OCI-LY7 (cell line): Measurements from ENCODE around the gene COQ5. TPM values are rescaled to one million over a fixed set of nuclear protein-coding genes. Genes with fewer than 3 reads are reported as not detected.

Source experiments
- BruUV-seq: library from RNA; stranded (reverse); fragments of 400-500 nt; replicated peaks from 2 replicates; lab custom pipeline; 2021; lab: Mats Ljungman, UMichigan
- CTCF ChIA-PET: fragments of 300-600 bp; sonication (Branson Sonifier 250); formaldehyde crosslinking; loops from one replicate; lab custom pipeline; 2022; ENCODE audit warnings: antibody characterized with exemption; ENCODE audit not compliant: unreplicated experiment; lab: Charles Lee
- POLR2A ChIA-PET: fragments of 300-600 bp; sonication (Branson Sonifier 250); formaldehyde crosslinking; loops from one replicate; lab custom pipeline; 2022; ENCODE audit warnings: antibody characterized with exemption; lab: Charles Lee
- DNase-seq: peaks from one replicate; pipeline ENCODE4 v3.0.0-alpha.2; 2015; ENCODE audit warnings: low spot score
- H2AFZ ChIP-seq: fragments of 200-600 bp; sonication (generic), shearing (Covaris generic); 2 replicates; pipeline ENCODE4 v1.6.1; 2014; ENCODE audit warnings: mild to moderate bottlenecking, antibody characterized with exemption, low read length, moderate library complexity
- H3K27ac ChIP-seq: fragments of 200-600 bp; sonication (generic); 2 replicates; pipeline ENCODE4 v1.5.1; 2014; ENCODE audit warnings: mixed run types, low read depth, mild to moderate bottlenecking, moderate library complexity, low read length, inconsistent platforms; ENCODE audit not compliant: poor library complexity, severe bottlenecking
- H3K36me3 ChIP-seq: fragments of 200-600 bp; sonication (generic); 2 replicates; pipeline ENCODE4 v1.6.1; 2014; ENCODE audit warnings: mild to moderate bottlenecking, antibody characterized with exemption, low read length, moderate library complexity, mixed read lengths; ENCODE audit not compliant: insufficient read depth
- H3K4me1 ChIP-seq: fragments of 200-600 bp; sonication (generic); 2 replicates; pipeline ENCODE4 v1.5.1; 2014; ENCODE audit warnings: mild to moderate bottlenecking, low read length; ENCODE audit not compliant: insufficient read depth, poor library complexity, severe bottlenecking
- H3K4me2 ChIP-seq: fragments of 200-600 bp; sonication (generic); 2 replicates; pipeline ENCODE4 v1.6.1; 2014; ENCODE audit warnings: mild to moderate bottlenecking, low read length
- H3K4me3 ChIP-seq: fragments of 200-600 bp; sonication (generic); 2 replicates; pipeline ENCODE4 v1.5.1; 2014; ENCODE audit warnings: mild to moderate bottlenecking, low read depth, low read length; ENCODE audit not compliant: poor library complexity, severe bottlenecking
- H3K79me2 ChIP-seq: fragments of 200-600 bp; sonication (generic); 2 replicates; pipeline ENCODE4 v1.6.1; 2016; ENCODE audit warnings: low read depth, mild to moderate bottlenecking, low read length, moderate library complexity, mixed read lengths; ENCODE audit not compliant: insufficient read depth
- H3K9me2 ChIP-seq: fragments of 200-600 bp; sonication (generic); 2 replicates; pipeline ENCODE4 v1.6.1; 2016; ENCODE audit warnings: mild to moderate bottlenecking, low read length, mixed read lengths; ENCODE audit not compliant: insufficient read depth
- H3K9me3 ChIP-seq: fragments of 200-600 bp; sonication (generic); 2 replicates; pipeline ENCODE4 v1.6.1; 2014; ENCODE audit warnings: mild to moderate bottlenecking, mixed run types, low read length, mixed read lengths
- H4K20me1 ChIP-seq: fragments of 200-600 bp; sonication (generic); 2 replicates; pipeline ENCODE4 v1.6.1; 2014; ENCODE audit warnings: mild to moderate bottlenecking, antibody characterized with exemption, low read length, moderate library complexity, mixed read lengths; ENCODE audit not compliant: insufficient read depth
- CTCF ChIP-seq: fragments of 200-600 bp; sonication (generic); conservative IDR thresholded peaks from 2 replicates; pipeline ENCODE4 v1.5.1; 2014; ENCODE audit warnings: mild to moderate bottlenecking, antibody characterized with exemption, low read length, moderate library complexity, mixed read lengths
- EZH2phosphoT487 ChIP-seq: fragments of 200-600 bp; sonication (generic); IDR thresholded peaks from 2 replicates; pipeline ENCODE4 v1.6.1; 2018; ENCODE audit warnings: low read depth, borderline replicate concordance, mild to moderate bottlenecking, mixed run types, antibody characterized with exemption, low read length, moderate library complexity, mixed read lengths
- intact Hi-C: fragments of 100-400 bp; cut with micrococcal nuclease; formaldehyde crosslinking; loops from one replicate; pipeline ENCODE4 v1.10.0; 2022; ENCODE audit not compliant: unreplicated experiment
- total RNA-seq, 2 experiments: library from RNA; depleted of rRNA in 1 of 2; stranded (reverse); fragments of >200 nt in 1 of 2; shearing (Covaris generic) in 1 of 2; gene quantifications; 2 replicates each; pipeline ENCODE4 v1.2.3, GENCODE V29; 2014 to 2022

Gene COQ5
- total RNA-seq, 2 experiments from 2014 or later = 40.9 to 49.5 TPM

GRCh38 chr12:120473807-120474615 lies 54.9 kb downstream of the COQ5 start:
- CTCF ChIA-PET = no interaction called here
- TF ChIP-seq CTCF (no peak), EZH2phosphoT487 (no peak)
- no TSS peak for BruUV-seq
- Histone ChIP-seq H3K4me2 (no peak overlapping the region), H3K9me2 (no peaks in the 10 kb centered on the region), H3K36me3 (no peaks in the 10 kb centered on the region), H3K4me1 (peaks cover 28% of the 10 kb centered on the region), H3K4me3 (no peak overlapping the region), H2AFZ (no peak overlapping the region), H3K27ac (no peak overlapping the region), H3K9me3 (no peaks in the 10 kb centered on the region), H3K79me2 (peaks cover 5% of the 10 kb centered on the region; the same call in 1 of the 2 replicates), H4K20me1 (no peaks in the 10 kb centered on the region)
- no peak for DNase-seq
- POLR2A ChIA-PET = no interaction called here
- intact Hi-C loops = no loop called here

- DNase-seq = no peak
- no peak overlapping the region for H3K4me3 ChIP-seq
- H3K36me3 ChIP-seq = peaks cover 13% of the 10 kb centered on the region
- H2AFZ ChIP-seq = no peak overlapping the region
- TSS peak; percentile 50 for BruUV-seq
- POLR2A ChIA-PET = interaction anchor here (0.6 to 1.3 kb wide), 5 partner anchors 19 to 465 kb away, joined by 3 to 4 read pairs (median 3); partner anchors contain the start of genes COQ5 and DYNLL1
- intact Hi-C loops = no loop called here
- peaks cover 8% of the 10 kb centered on the region; the same call in 1 of the 2 replicates for H4K20me1 ChIP-seq
- H3K4me2 ChIP-seq = no peak overlapping the region
- peaks cover 34% of the 10 kb centered on the region for H3K4me1 ChIP-seq
- H3K9me2 ChIP-seq = no peaks in the 10 kb centered on the region
- no peaks in the 10 kb centered on the region for H3K9me3 ChIP-seq
- TF ChIP-seq EZH2phosphoT487 = no peak
- TF ChIP-seq CTCF = no peak
- CTCF ChIA-PET = interaction anchor here (1.1 kb wide), 1 partner anchor 35 kb away, joined by 3 read pairs; no protein-coding TSS in a partner anchor
- no peak overlapping the region for H3K27ac ChIP-seq
- peaks cover 20% of the 10 kb centered on the region for H3K79me2 ChIP-seq
Measured at GRCh38 chr12:120472521-120472920, 56.4 kb downstream of the COQ5 start.
